Neural cell (in vitro differentiated cells): ENCODE data around the gene ZNF385C. TPM values are rescaled to one million over a fixed set of nuclear protein-coding genes. Genes with fewer than 3 reads are reported as not detected.

Experiments used
- H2AFZ ChIP-seq: fragments of 200-600, 300-800 bp; sonication (generic), shearing (Covaris generic); 2 replicates; pipeline ENCODE4 v1.6.0; 2014; ENCODE audit warnings: low read depth, mild to moderate bottlenecking, antibody characterized with exemption, low read length, moderate library complexity
- H3F3A ChIP-seq: fragments of 200-600 bp; shearing (Covaris generic); 2 replicates; pipeline ENCODE4 v1.6.1; 2016; ENCODE audit warnings: mild to moderate bottlenecking, moderate library complexity, mixed read lengths, antibody characterized with exemption, low read length; ENCODE audit not compliant: insufficient read depth, poor library complexity, severe bottlenecking
- H3K27ac ChIP-seq: fragments of 200-600, 300-800 bp; sonication (generic), shearing (Covaris generic); 2 replicates; pipeline ENCODE4 v1.5.1; 2014; ENCODE audit warnings: mild to moderate bottlenecking, low read length, moderate library complexity
- H3K27me3 ChIP-seq: fragments of 300-800, 200-600 bp; sonication (generic), shearing (Covaris generic); 2 replicates; pipeline ENCODE4 v1.6.0; 2014; ENCODE audit warnings: mild to moderate bottlenecking, low read depth, low read length, moderate library complexity; ENCODE audit not compliant: insufficient read depth
- H3K36me3 ChIP-seq: fragments of 300-800, 200-600 bp; sonication (generic), shearing (Covaris generic); 2 replicates; pipeline ENCODE4 v1.5.1; 2014; ENCODE audit warnings: mild to moderate bottlenecking, antibody characterized with exemption, low read length, moderate library complexity; ENCODE audit not compliant: insufficient read depth
- H3K4me2 ChIP-seq: fragments of 300-800, 200-600 bp; sonication (generic), shearing (Covaris generic); 2 replicates; pipeline ENCODE4 v1.6.0; 2014; ENCODE audit warnings: mild to moderate bottlenecking, low read length
- H3K4me3 ChIP-seq: fragments of 300-800, 200-600 bp; sonication (generic), shearing (Covaris generic); 2 replicates; pipeline ENCODE4 v1.5.1; 2014; ENCODE audit warnings: mild to moderate bottlenecking, low read length, moderate library complexity
- H3K79me2 ChIP-seq: fragments of 200-600 bp; shearing (Covaris generic); replicated peaks from 2 replicates; pipeline ENCODE4 v1.6.0; 2014; ENCODE audit warnings: mild to moderate bottlenecking, low read length, moderate library complexity; ENCODE audit not compliant: insufficient read depth
- H3K9ac ChIP-seq: fragments of 300-800, 200-600 bp; sonication (generic), shearing (Covaris generic); 2 replicates; pipeline ENCODE4 v1.6.1; 2016; ENCODE audit warnings: mild to moderate bottlenecking, low read length, mixed read lengths
- H3K9me2 ChIP-seq: fragments of 200-600 bp; shearing (Covaris generic); 2 replicates; pipeline ENCODE4 v1.6.1; 2016; ENCODE audit warnings: mild to moderate bottlenecking, low read length, mixed read lengths; ENCODE audit not compliant: insufficient read depth
- H3K9me3 ChIP-seq: fragments of 200-600, 300-800 bp; sonication (generic), shearing (Covaris generic); 2 replicates; pipeline ENCODE4 v1.6.1; 2016; ENCODE audit warnings: mild to moderate bottlenecking, mixed run types, low read length, moderate library complexity, mixed read lengths
- H4K20me1 ChIP-seq: fragments of 200-600 bp; shearing (Covaris generic); 2 replicates; pipeline ENCODE4 v1.6.1; 2016; ENCODE audit warnings: mild to moderate bottlenecking, mixed run types; ENCODE audit not compliant: insufficient read depth
- CTCF ChIP-seq: fragments of 450-650 bp; IDR thresholded peaks from 2 replicates; pipeline ENCODE4 v1.5.1; 2014; ENCODE audit warnings: antibody characterized with exemption, mild to moderate bottlenecking, moderate library complexity; ENCODE audit not compliant: poor library complexity, severe bottlenecking
- EP300 ChIP-seq: fragments of 450-650 bp; conservative IDR thresholded peaks from 2 replicates; pipeline ENCODE4 v1.6.1; 2014; ENCODE audit warnings: antibody characterized with exemption, mild to moderate bottlenecking, moderate library complexity; ENCODE audit not compliant: poor library complexity, severe bottlenecking
- EZH2 ChIP-seq: fragments of 200-600, 300-800 bp; shearing (Covaris generic), sonication (generic); IDR thresholded peaks from 2 replicates; pipeline ENCODE4 v1.6.1; 2014; ENCODE audit warnings: antibody characterized with exemption, low read length, borderline replicate concordance, mild to moderate bottlenecking; ENCODE audit not compliant: insufficient read depth, poor library complexity, severe bottlenecking
- MXI1 ChIP-seq: fragments of 450-650 bp; conservative IDR thresholded peaks from 2 replicates; pipeline ENCODE4 v1.6.1; 2014; ENCODE audit warnings: antibody characterized with exemption, mild to moderate bottlenecking; ENCODE audit not compliant: poor library complexity, severe bottlenecking
- POLR2AphosphoS5 ChIP-seq: IDR thresholded peaks from 2 replicates; pipeline ENCODE4 v1.6.1; 2012
- RAD21 ChIP-seq: fragments of 450-650 bp; conservative IDR thresholded peaks from 2 replicates; pipeline ENCODE4 v1.6.1; 2014; ENCODE audit warnings: antibody characterized with exemption, mild to moderate bottlenecking, moderate library complexity
- SMC3 ChIP-seq: fragments of 450-650 bp; conservative IDR thresholded peaks from 2 replicates; pipeline ENCODE4 v1.6.1; 2014; ENCODE audit warnings: antibody characterized with exemption, mild to moderate bottlenecking, moderate library complexity; ENCODE audit not compliant: poor library complexity
- TAF1 ChIP-seq: IDR thresholded peaks from 2 replicates; pipeline ENCODE4 v1.6.1; 2012; ENCODE audit warnings: low read depth
- polyA plus RNA-seq: library from polyadenylated mRNA; depleted of rRNA; stranded (reverse); fragments of >200 nt; gene quantifications from 2 replicates; pipeline ENCODE4 v1.2.3, GENCODE V29; 2014
- TF ChIP-seq, protein P1 (sequence below): IDR thresholded peaks from 2 replicates; pipeline ENCODE4 v1.6.1; 2012; ENCODE audit warnings: borderline replicate concordance

Gene ZNF385C
- polyA plus RNA-seq, 1 donor from 2014 or later: 0.69 TPM

- Histone ChIP-seq H3K27me3 (no peaks in the 10 kb centered on the region), H2AFZ (no peak overlapping the region), H3K9me3 (no peaks in the 10 kb centered on the region), H3K9me2 (no peaks in the 10 kb centered on the region), H3K9ac (no peak overlapping the region), H3K4me3 (no peak overlapping the region), H3K4me2 (no peak overlapping the region), H3F3A (no peaks in the 10 kb centered on the region), H3K79me2 (no peaks in the 10 kb centered on the region), H3K27ac (no peak overlapping the region), H4K20me1 (no peaks in the 10 kb centered on the region), H3K36me3 (no peaks in the 10 kb centered on the region)
- no peak for TF ChIP-seq TAF1
- TF ChIP-seq, protein P1, sequence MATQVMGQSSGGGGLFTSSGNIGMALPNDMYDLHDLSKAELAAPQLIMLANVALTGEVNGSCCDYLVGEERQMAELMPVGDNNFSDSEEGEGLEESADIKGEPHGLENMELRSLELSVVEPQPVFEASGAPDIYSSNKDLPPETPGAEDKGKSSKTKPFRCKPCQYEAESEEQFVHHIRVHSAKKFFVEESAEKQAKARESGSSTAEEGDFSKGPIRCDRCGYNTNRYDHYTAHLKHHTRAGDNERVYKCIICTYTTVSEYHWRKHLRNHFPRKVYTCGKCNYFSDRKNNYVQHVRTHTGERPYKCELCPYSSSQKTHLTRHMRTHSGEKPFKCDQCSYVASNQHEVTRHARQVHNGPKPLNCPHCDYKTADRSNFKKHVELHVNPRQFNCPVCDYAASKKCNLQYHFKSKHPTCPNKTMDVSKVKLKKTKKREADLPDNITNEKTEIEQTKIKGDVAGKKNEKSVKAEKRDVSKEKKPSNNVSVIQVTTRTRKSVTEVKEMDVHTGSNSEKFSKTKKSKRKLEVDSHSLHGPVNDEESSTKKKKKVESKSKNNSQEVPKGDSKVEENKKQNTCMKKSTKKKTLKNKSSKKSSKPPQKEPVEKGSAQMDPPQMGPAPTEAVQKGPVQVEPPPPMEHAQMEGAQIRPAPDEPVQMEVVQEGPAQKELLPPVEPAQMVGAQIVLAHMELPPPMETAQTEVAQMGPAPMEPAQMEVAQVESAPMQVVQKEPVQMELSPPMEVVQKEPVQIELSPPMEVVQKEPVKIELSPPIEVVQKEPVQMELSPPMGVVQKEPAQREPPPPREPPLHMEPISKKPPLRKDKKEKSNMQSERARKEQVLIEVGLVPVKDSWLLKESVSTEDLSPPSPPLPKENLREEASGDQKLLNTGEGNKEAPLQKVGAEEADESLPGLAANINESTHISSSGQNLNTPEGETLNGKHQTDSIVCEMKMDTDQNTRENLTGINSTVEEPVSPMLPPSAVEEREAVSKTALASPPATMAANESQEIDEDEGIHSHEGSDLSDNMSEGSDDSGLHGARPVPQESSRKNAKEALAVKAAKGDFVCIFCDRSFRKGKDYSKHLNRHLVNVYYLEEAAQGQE: no peak
These were observed 15.2 kb upstream of the ZNF385C start for GRCh38 chr17:42113293-42114069.

- no peaks in the 10 kb centered on the region for H3K9me3 ChIP-seq
- no peak within 1 kb of the TSS for H3K4me3 ChIP-seq
These were observed 14.4 kb upstream of the ZNF385C start, which contains the start of gene DHX58 for GRCh38 chr17:42112552-42113176. Gene DHX58 (minus strand): TSS chr17:42112714. CDS start chr17:42111892, 822 bp downstream.

More at GRCh38 chr17:42112552-42113176, 14.4 kb upstream of the ZNF385C start, which contains the start of gene DHX58:
- Histone ChIP-seq H3F3A (no peaks in the 10 kb centered on the region), H3K27ac (no peak within 1 kb of the TSS), H3K27me3 (no peaks in the 10 kb centered on the region), H3K79me2 (no peaks in the 10 kb centered on the region), H3K9ac (no peak within 1 kb of the TSS), H3K9me2 (no peaks in the 10 kb centered on the region), H3K36me3 (no peaks in the 10 kb centered on the region), H4K20me1 (no peaks in the 10 kb centered on the region), H2AFZ (no peak within 1 kb of the TSS), H3K4me2 (no peak within 1 kb of the TSS)
- TF ChIP-seq MXI1: no peak
- no peak for TF ChIP-seq TAF1
- TF ChIP-seq SMC3: no peak
- TF ChIP-seq, protein P1: no peak
- TF ChIP-seq RAD21: no peak
- TF ChIP-seq CTCF: no peak
- no peak for TF ChIP-seq EZH2
- no peak for TF ChIP-seq EP300
- TF ChIP-seq POLR2AphosphoS5: no peak
